SK-N-SH (cell line): ENCODE results near the gene ATP8A1.
"Not testable (repeated sequence)": the region's sequence is repeated elsewhere in the genome, so short reads cannot be mapped to it uniquely, and the experiment has no call there.

Source experiments
- MXI1 ChIP-seq: IDR thresholded peaks from 2 replicates; pipeline ENCODE4 v1.6.1; 2012; ENCODE audit warnings: mild to moderate bottlenecking, low read depth, low read length, improper control_type of control experiment
- TCF12 ChIP-seq: IDR thresholded peaks from 2 replicates; pipeline ENCODE4 v1.4.0; 2012
- TF ChIP-seq, protein P1 (sequence below): fragments of 200-600 bp; sonication (generic); IDR thresholded peaks from 2 replicates; pipeline ENCODE4 v1.6.1; 2017; ENCODE audit warnings: antibody characterized with exemption, mild to moderate bottlenecking, moderate library complexity

DNA sequence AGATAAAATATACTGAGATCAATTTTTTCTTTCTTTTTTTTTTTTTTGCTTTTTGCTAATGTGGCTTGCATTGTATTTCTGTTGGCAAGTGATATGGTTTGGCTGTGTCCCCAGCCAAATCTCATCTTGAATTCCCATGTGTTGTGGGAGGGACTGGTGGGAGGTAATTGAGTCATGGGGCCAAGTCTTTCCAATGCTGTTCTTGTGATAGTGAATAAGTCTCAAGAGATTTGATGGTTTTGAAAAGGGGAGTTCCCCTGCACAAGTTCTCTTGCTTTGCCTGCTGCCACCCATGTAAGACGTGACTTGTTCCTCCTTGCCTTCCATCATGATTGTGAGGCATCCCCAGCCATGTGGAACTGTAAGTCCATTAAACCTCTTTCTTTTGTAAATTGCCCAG is 195.7 kb downstream of the ATP8A1 start:
- TF ChIP-seq MXI1, TCF12: not testable (repeated sequence)
- TF ChIP-seq, protein P1, sequence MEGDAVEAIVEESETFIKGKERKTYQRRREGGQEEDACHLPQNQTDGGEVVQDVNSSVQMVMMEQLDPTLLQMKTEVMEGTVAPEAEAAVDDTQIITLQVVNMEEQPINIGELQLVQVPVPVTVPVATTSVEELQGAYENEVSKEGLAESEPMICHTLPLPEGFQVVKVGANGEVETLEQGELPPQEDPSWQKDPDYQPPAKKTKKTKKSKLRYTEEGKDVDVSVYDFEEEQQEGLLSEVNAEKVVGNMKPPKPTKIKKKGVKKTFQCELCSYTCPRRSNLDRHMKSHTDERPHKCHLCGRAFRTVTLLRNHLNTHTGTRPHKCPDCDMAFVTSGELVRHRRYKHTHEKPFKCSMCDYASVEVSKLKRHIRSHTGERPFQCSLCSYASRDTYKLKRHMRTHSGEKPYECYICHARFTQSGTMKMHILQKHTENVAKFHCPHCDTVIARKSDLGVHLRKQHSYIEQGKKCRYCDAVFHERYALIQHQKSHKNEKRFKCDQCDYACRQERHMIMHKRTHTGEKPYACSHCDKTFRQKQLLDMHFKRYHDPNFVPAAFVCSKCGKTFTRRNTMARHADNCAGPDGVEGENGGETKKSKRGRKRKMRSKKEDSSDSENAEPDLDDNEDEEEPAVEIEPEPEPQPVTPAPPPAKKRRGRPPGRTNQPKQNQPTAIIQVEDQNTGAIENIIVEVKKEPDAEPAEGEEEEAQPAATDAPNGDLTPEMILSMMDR: not testable (repeated sequence)
